Tibial nerve (tissue), 4 donors: ENCODE data around the gene ITFG1. TPM values are rescaled to one million over a fixed set of nuclear protein-coding genes. Genes with fewer than 3 reads are reported as not detected.

ENCODE experiments used
- DNase-seq, 2 donors: peaks; one replicate each; pipeline ENCODE4 v3.0.0-alpha.2; 2019; ENCODE audit warnings: low spot score in 2 of 2
- H3K27ac ChIP-seq, 4 donors: fragments of 200-600 bp; sonication (generic) in 3 of 4; one replicate each; pipeline ENCODE4 v1.5.1; 2017 to 2019; ENCODE audit warnings: mild to moderate bottlenecking in 1 of 4
- H3K27me3 ChIP-seq, 2 donors: fragments of 200-600 bp; sonication (generic) in 1 of 2; one replicate each; pipeline versions ENCODE4 v1.5.1 to v1.6.0; 2017 to 2019
- H3K36me3 ChIP-seq, 3 donors: fragments of 200-600 bp; sonication (generic); one replicate each; pipeline ENCODE4 v1.5.1; 2018 to 2019
- H3K4me1 ChIP-seq, 4 donors: fragments of 200-600 bp; sonication (generic) in 3 of 4; one replicate each; pipeline ENCODE4 v1.5.1; 2017 to 2019
- H3K4me3 ChIP-seq, 4 donors: fragments of 200-600 bp; sonication (generic) in 3 of 4; one replicate each; pipeline ENCODE4 v1.5.1; 2017 to 2019; ENCODE audit warnings: mild to moderate bottlenecking in 1 of 4, moderate library complexity in 1 of 4
- H3K9me3 ChIP-seq, 4 donors: fragments of 200-600 bp; sonication (generic) in 3 of 4; one replicate each; pipeline ENCODE4 v1.5.1; 2017 to 2019
- EP300 ChIP-seq, 2 donors: sonication (generic); formaldehyde crosslinking; IDR thresholded peaks; one replicate each; pipeline ENCODE4 v1.6.1; 2017; ENCODE audit warnings: antibody characterized with exemption in 2 of 2, mild to moderate bottlenecking in 1 of 2
- POLR2A ChIP-seq, 2 donors: fragments of 450-650 bp; IDR thresholded peaks; one replicate each; pipeline ENCODE4 v1.6.1; 2017; ENCODE audit warnings: antibody characterized with exemption in 2 of 2, mild to moderate bottlenecking in 2 of 2, moderate library complexity in 2 of 2
- WGBS, 2 donors: methylation state at CpG; one replicate each; pipeline ENCODE4 v1.1.5; 2018; 5-methylcytosine and 5-hydroxymethylcytosine counted together
- total RNA-seq, 4 donors: library from RNA; depleted of rRNA; stranded (reverse); fragments of >200 nt; gene quantifications; one replicate each; pipeline ENCODE4 v1.1.0, GENCODE V29; 2016
- TF ChIP-seq, protein P1 (sequence below), 5 experiments: fragments of 200-600 bp in 3 of 5; fragments of 450-650 bp in 2 of 5; sonication (generic) in 3 of 5; IDR thresholded peaks; one replicate each; pipeline ENCODE4 v1.5.1; 2016 to 2019; ENCODE audit warnings: antibody characterized with exemption in 5 of 5, mild to moderate bottlenecking in 3 of 5, moderate library complexity in 2 of 5

ITFG1 gene
- total RNA-seq, 4 donors from 2014 or later: 36.6 to 52.1 (median 40.9) TPM

DNA sequence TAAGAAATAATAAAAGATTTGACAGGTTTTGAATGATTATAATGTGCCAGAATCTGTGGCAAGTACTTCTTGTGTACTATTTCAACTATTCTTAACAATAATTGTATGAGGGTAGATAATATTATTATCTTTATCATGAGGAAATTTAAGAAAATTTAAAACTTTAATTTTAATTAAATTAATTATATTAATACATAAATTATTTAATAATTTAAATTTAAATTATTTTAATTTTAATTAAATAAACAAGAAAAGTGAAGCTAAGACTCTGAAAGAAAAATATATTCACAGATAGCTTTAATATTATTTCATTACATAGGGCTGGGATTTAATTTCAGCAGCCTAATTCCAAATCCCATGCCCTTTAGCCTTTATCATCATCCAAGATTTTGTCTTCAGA, 285.7 kb downstream of the ITFG1 start:
- no peaks in the 10 kb centered on the region for H3K4me1 ChIP-seq
- no peak for DNase-seq

DNA sequence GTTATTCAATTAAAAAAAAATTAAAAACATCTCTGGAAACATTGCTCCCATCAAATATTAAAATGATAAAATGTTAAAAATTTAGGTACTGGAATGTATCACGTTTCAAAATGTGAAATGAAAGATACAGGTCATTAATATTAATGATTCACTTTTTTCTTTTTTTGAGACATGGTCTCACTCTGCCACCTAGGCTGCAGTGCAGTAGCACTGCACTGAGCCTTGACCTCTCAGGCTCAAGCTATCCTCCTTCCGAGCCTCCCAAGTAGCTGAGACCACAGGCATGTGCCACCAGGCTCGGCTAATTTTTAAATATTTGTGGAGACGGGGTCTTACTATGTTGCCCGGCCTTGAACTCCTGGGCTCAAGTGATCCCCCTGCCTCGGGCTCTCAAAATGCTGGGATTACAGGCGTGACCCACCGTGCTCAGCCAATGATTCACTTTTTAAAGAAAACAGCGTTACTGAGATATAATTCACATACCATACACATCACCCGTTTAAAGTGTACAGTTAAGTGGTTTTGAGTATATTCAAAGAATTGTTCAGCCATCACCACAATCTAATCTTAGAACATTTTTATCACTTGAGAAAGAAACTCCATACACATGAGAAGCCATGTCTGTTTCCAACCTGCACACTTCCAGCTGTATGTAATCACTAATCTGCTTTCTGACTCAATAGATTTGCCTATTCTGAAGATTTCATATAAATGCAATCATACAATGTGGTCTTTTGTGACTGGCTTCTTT, 298.0 kb downstream of the ITFG1 start:
- no peak for DNase-seq
- peaks cover 0 to 17% (median 0%) of the 10 kb centered on the region in 3 donors for H3K36me3 ChIP-seq
- H3K27ac ChIP-seq: no peak overlapping the region
- H3K9me3 ChIP-seq: no peaks in the 10 kb centered on the region
- no peak overlapping the region for H3K4me3 ChIP-seq
- H3K4me1 ChIP-seq: no peaks in the 10 kb centered on the region
- TF ChIP-seq EP300 (IDR thresholded peaks at IDR 0.05) (no peak), POLR2A (IDR thresholded peaks at IDR 0.05) (no peak)
- TF ChIP-seq, protein P1, sequence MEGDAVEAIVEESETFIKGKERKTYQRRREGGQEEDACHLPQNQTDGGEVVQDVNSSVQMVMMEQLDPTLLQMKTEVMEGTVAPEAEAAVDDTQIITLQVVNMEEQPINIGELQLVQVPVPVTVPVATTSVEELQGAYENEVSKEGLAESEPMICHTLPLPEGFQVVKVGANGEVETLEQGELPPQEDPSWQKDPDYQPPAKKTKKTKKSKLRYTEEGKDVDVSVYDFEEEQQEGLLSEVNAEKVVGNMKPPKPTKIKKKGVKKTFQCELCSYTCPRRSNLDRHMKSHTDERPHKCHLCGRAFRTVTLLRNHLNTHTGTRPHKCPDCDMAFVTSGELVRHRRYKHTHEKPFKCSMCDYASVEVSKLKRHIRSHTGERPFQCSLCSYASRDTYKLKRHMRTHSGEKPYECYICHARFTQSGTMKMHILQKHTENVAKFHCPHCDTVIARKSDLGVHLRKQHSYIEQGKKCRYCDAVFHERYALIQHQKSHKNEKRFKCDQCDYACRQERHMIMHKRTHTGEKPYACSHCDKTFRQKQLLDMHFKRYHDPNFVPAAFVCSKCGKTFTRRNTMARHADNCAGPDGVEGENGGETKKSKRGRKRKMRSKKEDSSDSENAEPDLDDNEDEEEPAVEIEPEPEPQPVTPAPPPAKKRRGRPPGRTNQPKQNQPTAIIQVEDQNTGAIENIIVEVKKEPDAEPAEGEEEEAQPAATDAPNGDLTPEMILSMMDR (IDR thresholded peaks at IDR 0.05): no peak
- WGBS, 2 donors: 92 to 96% methylated on average over 10 of the region's 10 CpGs
- no peaks in the 10 kb centered on the region for H3K27me3 ChIP-seq

More for the DNA sequence above, 285.7 kb downstream of the ITFG1 start:
- H3K9me3 ChIP-seq: no peaks in the 10 kb centered on the region
- no peak overlapping the region for H3K27ac ChIP-seq
- peaks cover 0 to 10% (median 0%) of the 10 kb centered on the region in 3 donors for H3K36me3 ChIP-seq
- TF ChIP-seq POLR2A (IDR thresholded peaks at IDR 0.05) (no peak), EP300 (IDR thresholded peaks at IDR 0.05) (no peak)
- TF ChIP-seq, protein P1 (IDR thresholded peaks at IDR 0.05): no peak
- no peak overlapping the region for H3K4me3 ChIP-seq
- H3K27me3 ChIP-seq: no peaks in the 10 kb centered on the region

DNA sequence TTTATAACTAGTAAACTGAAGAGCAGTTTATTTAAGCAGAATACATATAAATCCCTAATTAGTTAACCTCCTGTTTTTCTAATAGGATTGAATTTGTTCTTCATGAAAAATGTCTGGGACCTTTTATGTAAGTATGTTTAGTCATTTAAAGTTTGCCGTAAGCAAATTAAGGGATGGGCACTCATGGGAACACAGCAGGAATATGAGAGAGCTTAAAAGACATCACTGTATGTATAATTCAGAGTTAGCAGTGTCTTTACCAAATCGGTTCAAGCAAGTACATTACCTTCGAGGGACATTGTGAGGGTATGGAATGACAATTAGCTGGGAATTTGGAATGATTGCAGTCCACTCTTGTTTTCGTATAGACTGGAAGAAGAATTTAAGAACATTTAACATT, 299.4 kb downstream of the ITFG1 start:
- H3K27ac ChIP-seq: no peak overlapping the region
- H3K9me3 ChIP-seq: no peaks in the 10 kb centered on the region
- H3K4me1 ChIP-seq: no peaks in the 10 kb centered on the region
- peaks cover 0 to 30% (median 0%) of the 10 kb centered on the region in 3 donors for H3K36me3 ChIP-seq
- no peak for DNase-seq
- 88 to 89% methylated on average over 4 of the region's 4 CpGs for WGBS, 2 donors
- no peak overlapping the region for H3K4me3 ChIP-seq
- H3K27me3 ChIP-seq: no peaks in the 10 kb centered on the region
- TF ChIP-seq, protein P1 (IDR thresholded peaks at IDR 0.05): no peak
- TF ChIP-seq POLR2A (IDR thresholded peaks at IDR 0.05): no peak
- no peak for TF ChIP-seq EP300 (IDR thresholded peaks at IDR 0.05)

DNA sequence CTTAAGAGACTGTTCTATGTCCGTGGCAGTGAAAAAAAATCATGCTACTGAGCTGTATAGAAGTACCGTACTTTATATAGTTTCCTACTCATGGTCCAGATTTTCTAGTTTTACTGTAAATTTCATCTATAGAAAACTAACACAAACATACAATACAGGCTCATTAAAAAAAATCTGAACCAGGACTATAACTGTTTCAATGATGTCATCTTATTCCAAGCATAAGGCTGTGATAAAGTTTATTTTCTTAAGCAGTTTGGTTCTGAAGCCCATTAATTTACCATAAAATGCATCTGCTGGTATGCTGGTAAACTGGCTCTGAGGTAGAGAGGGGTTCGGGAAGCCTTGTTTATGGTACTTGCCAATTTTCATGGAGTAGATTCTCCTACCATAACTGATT, 300.4 kb downstream of the ITFG1 start:
- no peaks in the 10 kb centered on the region for H3K27me3 ChIP-seq
- TF ChIP-seq EP300 (IDR thresholded peaks at IDR 0.05) (no peak), POLR2A (IDR thresholded peaks at IDR 0.05) (no peak)
- TF ChIP-seq, protein P1 (IDR thresholded peaks at IDR 0.05): no peak
- H3K4me1 ChIP-seq: no peaks in the 10 kb centered on the region
- no peak overlapping the region for H3K4me3 ChIP-seq
- no peak for DNase-seq
- H3K36me3 ChIP-seq: peaks cover 0 to 41% (median 0%) of the 10 kb centered on the region in 3 donors
- no peak overlapping the region for H3K27ac ChIP-seq
- no peaks in the 10 kb centered on the region for H3K9me3 ChIP-seq
- 90 to 91% methylated on average over 3 of the region's 3 CpGs for WGBS, 2 donors

DNA sequence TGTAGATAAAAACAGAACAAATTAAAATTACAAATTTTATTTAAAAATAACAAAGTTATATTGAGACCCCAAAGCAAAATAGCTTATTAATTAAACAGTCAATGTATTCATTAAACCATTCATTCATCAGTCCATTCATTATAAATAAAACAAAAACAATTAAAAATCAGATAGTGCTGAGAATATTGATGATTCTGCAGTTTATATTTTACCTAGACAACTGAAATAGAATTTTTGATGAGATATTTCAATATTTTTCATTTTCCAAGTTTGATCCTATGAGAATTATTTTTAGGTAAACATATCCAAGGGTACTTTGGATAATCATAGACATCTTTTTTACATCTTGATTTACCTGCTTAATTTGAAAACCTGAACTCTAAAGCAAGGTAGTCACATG, 301.9 kb downstream of the ITFG1 start:
- Histone ChIP-seq H3K4me1 (no peaks in the 10 kb centered on the region), H3K4me3 (no peak overlapping the region), H3K27me3 (no peaks in the 10 kb centered on the region), H3K36me3 (peaks cover 0 to 55% (median 0%) of the 10 kb centered on the region in 3 donors), H3K27ac (no peak overlapping the region), H3K9me3 (no peaks in the 10 kb centered on the region)
- TF ChIP-seq, protein P1 (IDR thresholded peaks at IDR 0.05): no peak
- TF ChIP-seq POLR2A (IDR thresholded peaks at IDR 0.05): no peak
- TF ChIP-seq EP300 (IDR thresholded peaks at IDR 0.05): no peak
- no peak for DNase-seq
